ENCODE measurements around the gene NIPAL4. TPM values are rescaled to one million over a fixed set of nuclear protein-coding genes. Genes with fewer than 3 reads are reported as not detected.

The NIPAL4 gene
- total RNA-seq, 1 experiment from 2014 or later = not detected

GRCh38 chr5:157486221-157486681 lies 26.2 kb downstream of the NIPAL4 start:
- H3K36me3 ChIP-seq (ENCODE audit: control insufficient read depth, insufficient read depth, low read length) = no peaks in the 10 kb centered on the region
- ChIA-PET CTCF (no interaction called here), POLR2A (no interaction called here)
- no peaks in the 10 kb centered on the region for H3K4me1 ChIP-seq (ENCODE audit: control insufficient read depth, insufficient read depth, low read length)
- intact Hi-C loops (cut with micrococcal nuclease; ENCODE audit: unreplicated experiment) = no loop called here
- in situ Hi-C loops (cut with HindIII; ENCODE audit: low pct_unique_long_range_greater_than_20kb, low sequenced_read_pairs) = no loop called here
- no peak for DNase-seq (ENCODE audit: low read depth, low spot score)
- no peak overlapping the region for H3K4me3 ChIP-seq (ENCODE audit: low read depth in 2 of 2, low read length in 2 of 2)
- no TSS peak for BruUV-seq (replicated peaks)
- H3K27ac ChIP-seq (ENCODE audit: low read length) = no peak overlapping the region
- TF ChIP-seq TCF7L2 (IDR thresholded peaks at IDR 0.05; ENCODE audit: low read depth, low read length) (no peak), SIN3A (IDR thresholded peaks at IDR 0.05; ENCODE audit: borderline replicate concordance, insufficient read depth, low read depth, low read length) (no peak), CTCF (IDR thresholded peaks at IDR 0.05) (no peak), POLR2AphosphoS5 (IDR thresholded peaks at IDR 0.05; ENCODE audit: low read depth, low read length) (no peak)
- TF ChIP-seq, protein P1, sequence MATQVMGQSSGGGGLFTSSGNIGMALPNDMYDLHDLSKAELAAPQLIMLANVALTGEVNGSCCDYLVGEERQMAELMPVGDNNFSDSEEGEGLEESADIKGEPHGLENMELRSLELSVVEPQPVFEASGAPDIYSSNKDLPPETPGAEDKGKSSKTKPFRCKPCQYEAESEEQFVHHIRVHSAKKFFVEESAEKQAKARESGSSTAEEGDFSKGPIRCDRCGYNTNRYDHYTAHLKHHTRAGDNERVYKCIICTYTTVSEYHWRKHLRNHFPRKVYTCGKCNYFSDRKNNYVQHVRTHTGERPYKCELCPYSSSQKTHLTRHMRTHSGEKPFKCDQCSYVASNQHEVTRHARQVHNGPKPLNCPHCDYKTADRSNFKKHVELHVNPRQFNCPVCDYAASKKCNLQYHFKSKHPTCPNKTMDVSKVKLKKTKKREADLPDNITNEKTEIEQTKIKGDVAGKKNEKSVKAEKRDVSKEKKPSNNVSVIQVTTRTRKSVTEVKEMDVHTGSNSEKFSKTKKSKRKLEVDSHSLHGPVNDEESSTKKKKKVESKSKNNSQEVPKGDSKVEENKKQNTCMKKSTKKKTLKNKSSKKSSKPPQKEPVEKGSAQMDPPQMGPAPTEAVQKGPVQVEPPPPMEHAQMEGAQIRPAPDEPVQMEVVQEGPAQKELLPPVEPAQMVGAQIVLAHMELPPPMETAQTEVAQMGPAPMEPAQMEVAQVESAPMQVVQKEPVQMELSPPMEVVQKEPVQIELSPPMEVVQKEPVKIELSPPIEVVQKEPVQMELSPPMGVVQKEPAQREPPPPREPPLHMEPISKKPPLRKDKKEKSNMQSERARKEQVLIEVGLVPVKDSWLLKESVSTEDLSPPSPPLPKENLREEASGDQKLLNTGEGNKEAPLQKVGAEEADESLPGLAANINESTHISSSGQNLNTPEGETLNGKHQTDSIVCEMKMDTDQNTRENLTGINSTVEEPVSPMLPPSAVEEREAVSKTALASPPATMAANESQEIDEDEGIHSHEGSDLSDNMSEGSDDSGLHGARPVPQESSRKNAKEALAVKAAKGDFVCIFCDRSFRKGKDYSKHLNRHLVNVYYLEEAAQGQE (IDR thresholded peaks at IDR 0.05; ENCODE audit: insufficient read depth in 1 of 2, low read depth in 2 of 2, low read length in 1 of 2) = no peak
- no peak for ATAC-seq
- no peaks in the 10 kb centered on the region for H3K27me3 ChIP-seq (ENCODE audit: control insufficient read depth, insufficient read depth, low read length)
- H3K9me3 ChIP-seq (ENCODE audit: control insufficient read depth, insufficient read depth, low read depth, low read length) = no peaks in the 10 kb centered on the region

DNA sequence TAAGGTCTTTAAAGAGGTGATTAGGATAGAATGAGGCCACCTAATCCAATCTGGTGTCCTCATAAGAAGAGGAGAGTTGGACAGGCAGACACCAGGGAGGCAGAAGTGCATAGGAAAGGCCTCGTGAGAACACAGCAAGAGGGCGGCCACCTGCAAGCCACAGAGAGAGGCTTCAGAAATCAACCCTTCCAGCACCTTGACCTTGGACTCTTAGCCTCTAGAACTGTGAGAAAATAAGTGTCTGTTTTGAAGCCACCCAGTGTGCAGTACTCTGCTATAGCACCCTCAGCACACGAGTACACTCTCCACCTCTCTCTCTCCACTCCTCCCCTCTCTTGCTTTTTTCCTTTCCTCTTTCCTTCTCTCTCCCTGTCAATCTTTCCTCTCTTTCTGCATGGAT lies 26.8 kb downstream of the NIPAL4 start:
- in situ Hi-C loops (cut with HindIII; ENCODE audit: low pct_unique_long_range_greater_than_20kb, low sequenced_read_pairs) (no loop called here), intact Hi-C loops (cut with micrococcal nuclease; ENCODE audit: unreplicated experiment) (no loop called here)
- POLR2A ChIA-PET = no interaction called here
- DNase-seq (ENCODE audit: low read depth, low spot score) (no peak), ATAC-seq (no peak)
- Histone ChIP-seq H3K4me3 (ENCODE audit: low read depth in 2 of 2, low read length in 2 of 2) (no peak overlapping the region), H3K36me3 (ENCODE audit: control insufficient read depth, insufficient read depth, low read length) (no peaks in the 10 kb centered on the region), H3K27ac (ENCODE audit: low read length) (no peak overlapping the region), H3K4me1 (ENCODE audit: control insufficient read depth, insufficient read depth, low read length) (no peaks in the 10 kb centered on the region), H3K27me3 (ENCODE audit: control insufficient read depth, insufficient read depth, low read length) (no peaks in the 10 kb centered on the region), H3K9me3 (ENCODE audit: control insufficient read depth, insufficient read depth, low read depth, low read length) (no peaks in the 10 kb centered on the region)
- TF ChIP-seq POLR2AphosphoS5 (IDR thresholded peaks at IDR 0.05; ENCODE audit: low read depth, low read length) = no peak
- no peak for TF ChIP-seq CTCF (IDR thresholded peaks at IDR 0.05)
- TF ChIP-seq TCF7L2 (IDR thresholded peaks at IDR 0.05; ENCODE audit: low read depth, low read length) = no peak
- TF ChIP-seq, protein P1 (IDR thresholded peaks at IDR 0.05; ENCODE audit: insufficient read depth in 1 of 2, low read depth in 2 of 2, low read length in 1 of 2) = no peak
- no peak for TF ChIP-seq SIN3A (IDR thresholded peaks at IDR 0.05; ENCODE audit: borderline replicate concordance, insufficient read depth, low read depth, low read length)
- BruUV-seq (replicated peaks) = no TSS peak
- CTCF ChIA-PET = no interaction called here
